SK-N-SH treated with all-trans-retinoic acid at 6 μM for 48 hours (cell line): ENCODE data around the gene NANOGP8.
A peak's percentile ranks its signal among the peaks of the same experiment; 100 is the strongest.

Experiments used
- ATAC-seq: fragments of 200-7000 bp; cut with Tn5 transposase; 3 replicates; pipeline ENCODE4 v1.9.1; 2020; ENCODE audit warnings: mild to moderate bottlenecking, moderate library complexity
- ARNTL ChIP-seq: fragments of 450-650 bp; formaldehyde crosslinking; IDR thresholded peaks from 2 replicates; pipeline ENCODE4 v1.5.0; 2020; ENCODE audit warnings: low read depth, mild to moderate bottlenecking, moderate library complexity, borderline replicate concordance
- BACH2 ChIP-seq: fragments of 250-450 bp; sonication (Bioruptor Pico); IDR thresholded peaks from 2 replicates; pipeline ENCODE4 v1.9.0; 2021; ENCODE audit warnings: mild to moderate bottlenecking, borderline replicate concordance
- CSDC2 ChIP-seq: fragments of 250-450 bp; sonication (Bioruptor Pico); IDR thresholded peaks from 2 replicates; pipeline ENCODE4 v1.5.0; 2020; ENCODE audit warnings: mild to moderate bottlenecking, moderate library complexity
- ESRRG ChIP-seq: fragments of 250-450 bp; sonication (Bioruptor Pico); IDR thresholded peaks from 2 replicates; pipeline ENCODE4 v1.6.1; 2021; ENCODE audit warnings: mild to moderate bottlenecking
- GLIS3 ChIP-seq: fragments of 250-450 bp; sonication (Bioruptor Pico); IDR thresholded peaks from 2 replicates; pipeline ENCODE4 v1.5.0; 2020; ENCODE audit warnings: mild to moderate bottlenecking, moderate library complexity
- ISL1 ChIP-seq: fragments of 250-450 bp; sonication (Bioruptor Pico); IDR thresholded peaks from 2 replicates; pipeline ENCODE4 v2.1.2; 2022; ENCODE audit warnings: mild to moderate bottlenecking, moderate library complexity
- OSR1 ChIP-seq: fragments of 250-450 bp; sonication (Bioruptor Pico); IDR thresholded peaks from 2 replicates; pipeline ENCODE4 v1.8.0; 2022; ENCODE audit warnings: moderate library complexity, mild to moderate bottlenecking, inconsistent platforms
- PPARA ChIP-seq: fragments of 250-450 bp; sonication (Bioruptor Pico); IDR thresholded peaks from 2 replicates; pipeline ENCODE4 v1.5.0; 2020; ENCODE audit warnings: mild to moderate bottlenecking, borderline replicate concordance
- RARB ChIP-seq: fragments of 250-450 bp; sonication (Bioruptor Pico); IDR thresholded peaks from 2 replicates; pipeline ENCODE4 v1.8.0; 2021; ENCODE audit warnings: mild to moderate bottlenecking, moderate library complexity
- SNAI2 ChIP-seq: fragments of 250-450 bp; sonication (Bioruptor Pico); IDR thresholded peaks from 2 replicates; pipeline ENCODE4 v1.5.0; 2020; ENCODE audit warnings: mild to moderate bottlenecking, moderate library complexity
- TCF4 ChIP-seq: fragments of 250-450 bp; sonication (Bioruptor Pico); IDR thresholded peaks from 2 replicates; pipeline ENCODE4 v1.8.0; 2021; ENCODE audit warnings: mild to moderate bottlenecking, moderate library complexity, borderline replicate concordance
- ZC3H10 ChIP-seq: fragments of 250-450 bp; sonication (Bioruptor Pico); IDR thresholded peaks from 2 replicates; pipeline ENCODE4 v1.5.1; 2021; ENCODE audit warnings: mild to moderate bottlenecking, moderate library complexity
- ZFP3 ChIP-seq: fragments of 250-450 bp; sonication (Bioruptor Pico); IDR thresholded peaks from 2 replicates; pipeline ENCODE4 v1.5.0; 2020; ENCODE audit warnings: mild to moderate bottlenecking, moderate library complexity
- ZFP30 ChIP-seq: fragments of 450-650 bp; formaldehyde crosslinking; IDR thresholded peaks from 2 replicates; pipeline ENCODE4 v1.5.0; 2022; ENCODE audit warnings: mild to moderate bottlenecking, moderate library complexity
- ZNF565 ChIP-seq: fragments of 450-650 bp; formaldehyde crosslinking; conservative IDR thresholded peaks from 2 replicates; pipeline ENCODE4 v1.5.0; 2020; ENCODE audit warnings: low read depth, mild to moderate bottlenecking, moderate library complexity
- ZNF70 ChIP-seq: fragments of 450-650 bp; formaldehyde crosslinking; IDR thresholded peaks from 2 replicates; pipeline ENCODE4 v1.5.0; 2020; ENCODE audit warnings: mild to moderate bottlenecking, moderate library complexity
- ZNF8 ChIP-seq: fragments of 450-650 bp; formaldehyde crosslinking; IDR thresholded peaks from 2 replicates; pipeline ENCODE4 v1.5.0; 2020; ENCODE audit warnings: mild to moderate bottlenecking, moderate library complexity
- TF ChIP-seq, protein P1 (sequence below): fragments of 250-450 bp; sonication (Bioruptor Pico); IDR thresholded peaks from 2 replicates; pipeline ENCODE4 v1.5.0; 2020; ENCODE audit warnings: mild to moderate bottlenecking, moderate library complexity
- TF ChIP-seq, protein P2 (sequence below): fragments of 250-450 bp; sonication (Bioruptor Pico); IDR thresholded peaks from 2 replicates; pipeline ENCODE4 v1.5.1; 2020; ENCODE audit warnings: low read depth, mild to moderate bottlenecking, moderate library complexity
- TF ChIP-seq, protein P3 (sequence below): fragments of 250-450 bp; sonication (Bioruptor Pico); IDR thresholded peaks from 2 replicates; pipeline ENCODE4 v1.8.0; 2020; ENCODE audit warnings: mild to moderate bottlenecking, moderate library complexity, borderline replicate concordance
- TF ChIP-seq, protein P4 (sequence below): fragments of 250-450 bp; sonication (Bioruptor Pico); IDR thresholded peaks from 2 replicates; pipeline ENCODE4 v1.5.1; 2021; ENCODE audit warnings: mild to moderate bottlenecking, moderate library complexity
- TF ChIP-seq, protein P5 (sequence below): fragments of 250-450 bp; sonication (Bioruptor Pico); IDR thresholded peaks from 2 replicates; pipeline ENCODE4 v1.8.0; 2021; ENCODE audit warnings: low read depth, mild to moderate bottlenecking, moderate library complexity, borderline replicate concordance

NANOGP8 gene

DNA sequence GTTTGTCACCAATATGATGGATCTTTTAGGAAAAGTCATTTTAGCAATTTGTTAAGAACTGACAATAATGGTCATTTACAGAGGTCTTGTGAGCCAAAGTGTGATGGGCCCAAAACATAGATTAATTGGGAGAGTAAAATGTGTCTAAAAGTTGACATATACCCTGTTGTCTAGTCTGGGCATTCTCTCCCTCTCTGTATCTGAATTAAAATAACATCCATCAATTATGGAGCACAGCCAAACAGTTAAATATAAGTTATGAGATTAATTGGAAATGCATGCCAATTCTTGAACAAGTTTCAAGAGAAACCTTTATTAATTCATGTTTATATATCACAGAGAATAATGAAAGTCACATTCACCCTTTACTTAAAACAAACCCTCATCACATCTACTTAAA lies 13.6 kb upstream of the NANOGP8 start:
- ATAC-seq: no peak
- TF ChIP-seq GLIS3 (no peak), ISL1 (peak; percentile 51), SNAI2 (CRISPR knock-in tag) (no peak), ZFP30 (CRISPR knock-in tag) (peak; percentile 59)
- TF ChIP-seq, protein P1, sequence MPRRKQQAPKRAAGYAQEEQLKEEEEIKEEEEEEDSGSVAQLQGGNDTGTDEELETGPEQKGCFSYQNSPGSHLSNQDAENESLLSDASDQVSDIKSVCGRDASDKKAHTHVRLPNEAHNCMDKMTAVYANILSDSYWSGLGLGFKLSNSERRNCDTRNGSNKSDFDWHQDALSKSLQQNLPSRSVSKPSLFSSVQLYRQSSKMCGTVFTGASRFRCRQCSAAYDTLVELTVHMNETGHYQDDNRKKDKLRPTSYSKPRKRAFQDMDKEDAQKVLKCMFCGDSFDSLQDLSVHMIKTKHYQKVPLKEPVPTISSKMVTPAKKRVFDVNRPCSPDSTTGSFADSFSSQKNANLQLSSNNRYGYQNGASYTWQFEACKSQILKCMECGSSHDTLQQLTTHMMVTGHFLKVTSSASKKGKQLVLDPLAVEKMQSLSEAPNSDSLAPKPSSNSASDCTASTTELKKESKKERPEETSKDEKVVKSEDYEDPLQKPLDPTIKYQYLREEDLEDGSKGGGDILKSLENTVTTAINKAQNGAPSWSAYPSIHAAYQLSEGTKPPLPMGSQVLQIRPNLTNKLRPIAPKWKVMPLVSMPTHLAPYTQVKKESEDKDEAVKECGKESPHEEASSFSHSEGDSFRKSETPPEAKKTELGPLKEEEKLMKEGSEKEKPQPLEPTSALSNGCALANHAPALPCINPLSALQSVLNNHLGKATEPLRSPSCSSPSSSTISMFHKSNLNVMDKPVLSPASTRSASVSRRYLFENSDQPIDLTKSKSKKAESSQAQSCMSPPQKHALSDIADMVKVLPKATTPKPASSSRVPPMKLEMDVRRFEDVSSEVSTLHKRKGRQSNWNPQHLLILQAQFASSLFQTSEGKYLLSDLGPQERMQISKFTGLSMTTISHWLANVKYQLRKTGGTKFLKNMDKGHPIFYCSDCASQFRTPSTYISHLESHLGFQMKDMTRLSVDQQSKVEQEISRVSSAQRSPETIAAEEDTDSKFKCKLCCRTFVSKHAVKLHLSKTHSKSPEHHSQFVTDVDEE (CRISPR knock-in tag): no peak

DNA sequence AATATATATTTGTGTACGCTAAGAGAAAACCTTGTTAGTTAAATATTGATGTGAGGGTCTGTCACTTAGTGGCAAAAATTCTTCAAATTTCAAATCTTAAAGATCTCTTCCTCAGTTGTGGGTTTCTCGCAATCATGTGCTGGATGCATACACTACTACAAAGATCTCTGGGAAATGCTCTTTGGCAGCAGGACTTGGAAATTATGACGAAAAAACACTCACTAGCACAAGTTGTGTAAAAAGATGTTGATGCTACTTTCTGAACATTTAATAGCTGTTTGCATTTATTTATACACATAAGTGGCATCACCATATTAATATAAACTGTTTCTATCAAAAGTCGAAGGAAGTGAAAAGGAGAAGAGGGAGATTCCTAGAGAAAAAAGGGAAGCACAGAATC lies 10.8 kb upstream of the NANOGP8 start:
- TF ChIP-seq ZFP3 (CRISPR knock-in tag) (no peak), ZNF8 (CRISPR knock-in tag) (no peak), ZC3H10 (no peak), PPARA (CRISPR knock-in tag) (no peak), ESRRG (CRISPR knock-in tag) (no peak), ARNTL (CRISPR knock-in tag) (no peak), BACH2 (CRISPR knock-in tag) (no peak), ZNF70 (CRISPR knock-in tag) (no peak), GLIS3 (no peak), CSDC2 (CRISPR knock-in tag) (no peak), RARB (no peak), OSR1 (CRISPR knock-in tag) (no peak), TCF4 (no peak), SNAI2 (CRISPR knock-in tag) (no peak), ZNF565 (no peak)
- TF ChIP-seq, protein P2, sequence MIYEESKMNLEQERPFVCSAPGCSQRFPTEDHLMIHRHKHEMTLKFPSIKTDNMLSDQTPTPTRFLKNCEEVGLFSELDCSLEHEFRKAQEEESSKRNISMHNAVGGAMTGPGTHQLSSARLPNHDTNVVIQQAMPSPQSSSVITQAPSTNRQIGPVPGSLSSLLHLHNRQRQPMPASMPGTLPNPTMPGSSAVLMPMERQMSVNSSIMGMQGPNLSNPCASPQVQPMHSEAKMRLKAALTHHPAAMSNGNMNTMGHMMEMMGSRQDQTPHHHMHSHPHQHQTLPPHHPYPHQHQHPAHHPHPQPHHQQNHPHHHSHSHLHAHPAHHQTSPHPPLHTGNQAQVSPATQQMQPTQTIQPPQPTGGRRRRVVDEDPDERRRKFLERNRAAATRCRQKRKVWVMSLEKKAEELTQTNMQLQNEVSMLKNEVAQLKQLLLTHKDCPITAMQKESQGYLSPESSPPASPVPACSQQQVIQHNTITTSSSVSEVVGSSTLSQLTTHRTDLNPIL: no peak
- TF ChIP-seq, protein P3, sequence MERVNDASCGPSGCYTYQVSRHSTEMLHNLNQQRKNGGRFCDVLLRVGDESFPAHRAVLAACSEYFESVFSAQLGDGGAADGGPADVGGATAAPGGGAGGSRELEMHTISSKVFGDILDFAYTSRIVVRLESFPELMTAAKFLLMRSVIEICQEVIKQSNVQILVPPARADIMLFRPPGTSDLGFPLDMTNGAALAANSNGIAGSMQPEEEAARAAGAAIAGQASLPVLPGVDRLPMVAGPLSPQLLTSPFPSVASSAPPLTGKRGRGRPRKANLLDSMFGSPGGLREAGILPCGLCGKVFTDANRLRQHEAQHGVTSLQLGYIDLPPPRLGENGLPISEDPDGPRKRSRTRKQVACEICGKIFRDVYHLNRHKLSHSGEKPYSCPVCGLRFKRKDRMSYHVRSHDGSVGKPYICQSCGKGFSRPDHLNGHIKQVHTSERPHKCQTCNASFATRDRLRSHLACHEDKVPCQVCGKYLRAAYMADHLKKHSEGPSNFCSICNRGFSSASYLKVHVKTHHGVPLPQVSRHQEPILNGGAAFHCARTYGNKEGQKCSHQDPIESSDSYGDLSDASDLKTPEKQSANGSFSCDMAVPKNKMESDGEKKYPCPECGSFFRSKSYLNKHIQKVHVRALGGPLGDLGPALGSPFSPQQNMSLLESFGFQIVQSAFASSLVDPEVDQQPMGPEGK (CRISPR knock-in tag): no peak
- TF ChIP-seq, protein P4, sequence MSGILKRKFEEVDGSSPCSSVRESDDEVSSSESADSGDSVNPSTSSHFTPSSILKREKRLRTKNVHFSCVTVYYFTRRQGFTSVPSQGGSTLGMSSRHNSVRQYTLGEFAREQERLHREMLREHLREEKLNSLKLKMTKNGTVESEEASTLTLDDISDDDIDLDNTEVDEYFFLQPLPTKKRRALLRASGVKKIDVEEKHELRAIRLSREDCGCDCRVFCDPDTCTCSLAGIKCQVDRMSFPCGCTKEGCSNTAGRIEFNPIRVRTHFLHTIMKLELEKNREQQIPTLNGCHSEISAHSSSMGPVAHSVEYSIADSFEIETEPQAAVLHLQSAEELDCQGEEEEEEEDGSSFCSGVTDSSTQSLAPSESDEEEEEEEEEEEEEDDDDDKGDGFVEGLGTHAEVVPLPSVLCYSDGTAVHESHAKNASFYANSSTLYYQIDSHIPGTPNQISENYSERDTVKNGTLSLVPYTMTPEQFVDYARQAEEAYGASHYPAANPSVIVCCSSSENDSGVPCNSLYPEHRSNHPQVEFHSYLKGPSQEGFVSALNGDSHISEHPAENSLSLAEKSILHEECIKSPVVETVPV (CRISPR knock-in tag): no peak
- TF ChIP-seq, protein P5, sequence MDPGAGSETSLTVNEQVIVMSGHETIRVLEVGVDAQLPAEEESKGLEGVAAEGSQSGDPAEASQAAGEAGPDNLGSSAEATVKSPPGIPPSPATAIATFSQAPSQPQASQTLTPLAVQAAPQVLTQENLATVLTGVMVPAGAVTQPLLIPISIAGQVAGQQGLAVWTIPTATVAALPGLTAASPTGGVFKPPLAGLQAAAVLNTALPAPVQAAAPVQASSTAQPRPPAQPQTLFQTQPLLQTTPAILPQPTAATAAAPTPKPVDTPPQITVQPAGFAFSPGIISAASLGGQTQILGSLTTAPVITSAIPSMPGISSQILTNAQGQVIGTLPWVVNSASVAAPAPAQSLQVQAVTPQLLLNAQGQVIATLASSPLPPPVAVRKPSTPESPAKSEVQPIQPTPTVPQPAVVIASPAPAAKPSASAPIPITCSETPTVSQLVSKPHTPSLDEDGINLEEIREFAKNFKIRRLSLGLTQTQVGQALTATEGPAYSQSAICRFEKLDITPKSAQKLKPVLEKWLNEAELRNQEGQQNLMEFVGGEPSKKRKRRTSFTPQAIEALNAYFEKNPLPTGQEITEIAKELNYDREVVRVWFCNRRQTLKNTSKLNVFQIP: no peak
- ATAC-seq: no peak

DNA sequence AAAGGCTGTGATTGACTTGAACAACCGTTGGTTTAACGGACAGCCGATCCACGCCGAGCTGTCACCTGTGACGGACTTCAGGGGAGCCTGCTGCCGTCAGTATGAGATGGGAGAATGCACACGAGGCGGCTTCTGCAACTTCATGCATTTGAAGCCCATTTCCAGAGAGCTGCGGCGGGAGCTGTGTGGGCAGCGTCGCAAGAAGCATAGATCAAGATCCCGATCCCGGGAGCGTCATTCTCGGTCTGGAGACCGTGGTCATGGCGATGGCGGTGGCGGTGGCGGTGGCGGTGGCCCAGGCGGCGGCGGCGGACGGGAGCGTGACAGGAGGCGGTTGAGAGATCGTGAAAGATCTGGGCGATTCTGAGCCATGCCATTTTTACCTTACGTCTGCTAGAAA lies 7.8 kb upstream of the NANOGP8 start:
- TF ChIP-seq ARNTL (CRISPR knock-in tag): no peak
- TF ChIP-seq, protein P2: no peak
- TF ChIP-seq, all 23 proteins: peak for 0
- ATAC-seq: no peak
